CD14-positive monocyte (primary cell): ENCODE results near the gene HSD3B2. TPM values are rescaled to one million over a fixed set of nuclear protein-coding genes. Genes with fewer than 3 reads are reported as not detected.

Source experiments
- DNase-seq, 3 donors: peaks; one replicate each; pipeline ENCODE4 v3.0.0-alpha.2; 2011 to 2022
- H2AFZ ChIP-seq: 2 replicates; pipeline ENCODE4 v1.6.0; 2012; ENCODE audit warnings: mild to moderate bottlenecking, low read depth, low read length, inconsistent platforms; ENCODE audit not compliant: insufficient read depth, poor library complexity, severe bottlenecking
- H3K27ac ChIP-seq, 2 donors: 1 replicate in 1 of 2; 2 replicates in 1 of 2; pipeline ENCODE4 v1.5.1; 2012 to 2013; ENCODE audit warnings: low read length in 2 of 2, control low read depth in 1 of 2, inconsistent platforms in 1 of 2, low read depth in 1 of 2, mild to moderate bottlenecking in 1 of 2
- H3K27me3 ChIP-seq, 2 donors: one replicate each; pipeline versions ENCODE4 v1.6.0 to v1.6.1; 2011 to 2013; ENCODE audit warnings: low read length in 2 of 2; ENCODE audit not compliant: control insufficient read depth in 2 of 2, insufficient read depth in 2 of 2
- H3K36me3 ChIP-seq, 2 donors: replicated peaks in 1 of 2; 1 replicate in 1 of 2; 2 replicates in 1 of 2; pipeline versions ENCODE4 v1.5.1 to v1.6.1; 2012 to 2013; ENCODE audit warnings: low read length in 2 of 2, control low read depth in 1 of 2, inconsistent platforms in 1 of 2, mild to moderate bottlenecking in 1 of 2; ENCODE audit not compliant: insufficient read depth in 2 of 2, control insufficient read depth in 1 of 2
- H3K4me1 ChIP-seq, 2 donors: 1 replicate in 1 of 2; 2 replicates in 1 of 2; pipeline versions ENCODE4 v1.5.1 to v1.6.1; 2012 to 2013; ENCODE audit warnings: low read length in 2 of 2, control low read depth in 1 of 2, inconsistent platforms in 1 of 2, mild to moderate bottlenecking in 1 of 2, moderate library complexity in 1 of 2; ENCODE audit not compliant: insufficient read depth in 2 of 2, control insufficient read depth in 1 of 2
- H3K4me2 ChIP-seq: replicated peaks from 2 replicates; pipeline ENCODE3; 2012; ENCODE audit warnings: low read length, moderate library complexity, mild to moderate bottlenecking; ENCODE audit not compliant: poor library complexity, severe bottlenecking; ENCODE audit errors: extremely low read depth
- H3K4me3 ChIP-seq, 3 experiments: fragments of 200-600 bp in 1 of 3; sonication (generic) in 1 of 3; replicated peaks in 1 of 3; 1 replicate in 2 of 3; 2 replicates in 1 of 3; pipeline ENCODE4 v1.5.1; 2011 to 2013; ENCODE audit warnings: low read length in 3 of 3, mild to moderate bottlenecking in 3 of 3, control low read depth in 2 of 3, low read depth in 2 of 3, inconsistent platforms in 1 of 3, moderate library complexity in 1 of 3
- H3K79me2 ChIP-seq: 2 replicates; pipeline ENCODE4 v1.6.0; 2012; ENCODE audit warnings: mild to moderate bottlenecking, control low read depth, inconsistent platforms, low read length, moderate library complexity; ENCODE audit not compliant: insufficient read depth
- H3K9ac ChIP-seq: 2 replicates; pipeline ENCODE4 v1.6.0; 2017; ENCODE audit warnings: low read length, mild to moderate bottlenecking; ENCODE audit not compliant: insufficient read depth, poor library complexity, severe bottlenecking
- H3K9me3 ChIP-seq, 2 donors: replicated peaks in 1 of 2; 1 replicate in 1 of 2; 2 replicates in 1 of 2; pipeline versions ENCODE4 v1.5.1 to v1.6.1; 2012 to 2013; ENCODE audit warnings: low read length in 2 of 2, control low read depth in 1 of 2; ENCODE audit not compliant: control insufficient read depth in 1 of 2, insufficient read depth in 1 of 2
- H4K20me1 ChIP-seq: 2 replicates; pipeline ENCODE4 v1.6.0; 2012; ENCODE audit warnings: mild to moderate bottlenecking, low read length, control low read depth, moderate library complexity; ENCODE audit not compliant: insufficient read depth
- H3K27ac Mint-ChIP-seq, 7 donors: one replicate each; pipeline ENCODE4 v1.8.0; 2020; ENCODE audit warnings: mild to moderate bottlenecking in 7 of 7, mixed read lengths in 7 of 7, moderate library complexity in 6 of 7, inconsistent platforms in 2 of 7
- H3K27me3 Mint-ChIP-seq, 3 donors: one replicate each; pipeline ENCODE4 v1.8.0; 2021 to 2022; ENCODE audit warnings: low read depth in 3 of 3, mild to moderate bottlenecking in 3 of 3, mixed read lengths in 3 of 3, moderate library complexity in 3 of 3, inconsistent platforms in 1 of 3
- H3K36me3 Mint-ChIP-seq, 2 donors: one replicate each; pipeline ENCODE4 v1.8.0; 2020; ENCODE audit warnings: mixed read lengths in 2 of 2, inconsistent platforms in 1 of 2, mild to moderate bottlenecking in 1 of 2
- H3K4me1 Mint-ChIP-seq: one replicate; pipeline ENCODE4 v1.8.0; 2020; ENCODE audit warnings: mild to moderate bottlenecking, mixed read lengths
- H3K4me3 Mint-ChIP-seq, 2 donors: one replicate each; pipeline ENCODE4 v1.8.0; 2020; ENCODE audit warnings: mild to moderate bottlenecking in 2 of 2, mixed read lengths in 2 of 2, moderate library complexity in 1 of 2
- H3K9me3 Mint-ChIP-seq, 7 donors: one replicate each; pipeline ENCODE4 v1.8.0; 2020 to 2022; ENCODE audit warnings: mixed read lengths in 7 of 7, mild to moderate bottlenecking in 6 of 7, moderate library complexity in 6 of 7, inconsistent platforms in 2 of 7
- WGBS: methylation state at CpG from one replicate; pipeline ENCODE4 v1.1.5; 2013; ENCODE audit warnings: missing lambda C conversion rate; ENCODE audit not compliant: insufficient coverage; 5-methylcytosine and 5-hydroxymethylcytosine counted together
- intact Hi-C, 2 donors: fragments of 100-400 bp; cut with micrococcal nuclease; formaldehyde crosslinking; loops; one replicate each; pipeline versions ENCODE4 v1.15.0 to v1.15.1; 2023
- polyA plus RNA-seq, 3 donors: library from polyadenylated mRNA; depleted of rRNA in 1 of 3; unstranded in 2 of 3; stranded (reverse) in 1 of 3; fragments of 300-500 nt in 2 of 3; fragments of >200 nt in 1 of 3; fragmentation: Illumina TruSeq in 2 of 3; gene quantifications; 1 replicate in 2 of 3; 2 replicates in 1 of 3; pipeline ENCODE4 v1.2.3, GENCODE V29; 2012 to 2021
- TF ChIP-seq, protein P1 (sequence below): fragments of 200-600 bp; IDR thresholded peaks from one replicate; pipeline ENCODE4 v1.8.0; 2022; ENCODE audit warnings: antibody characterized with exemption, mild to moderate bottlenecking

The HSD3B2 gene
- polyA plus RNA-seq, 3 donors, result not detected

DNA sequence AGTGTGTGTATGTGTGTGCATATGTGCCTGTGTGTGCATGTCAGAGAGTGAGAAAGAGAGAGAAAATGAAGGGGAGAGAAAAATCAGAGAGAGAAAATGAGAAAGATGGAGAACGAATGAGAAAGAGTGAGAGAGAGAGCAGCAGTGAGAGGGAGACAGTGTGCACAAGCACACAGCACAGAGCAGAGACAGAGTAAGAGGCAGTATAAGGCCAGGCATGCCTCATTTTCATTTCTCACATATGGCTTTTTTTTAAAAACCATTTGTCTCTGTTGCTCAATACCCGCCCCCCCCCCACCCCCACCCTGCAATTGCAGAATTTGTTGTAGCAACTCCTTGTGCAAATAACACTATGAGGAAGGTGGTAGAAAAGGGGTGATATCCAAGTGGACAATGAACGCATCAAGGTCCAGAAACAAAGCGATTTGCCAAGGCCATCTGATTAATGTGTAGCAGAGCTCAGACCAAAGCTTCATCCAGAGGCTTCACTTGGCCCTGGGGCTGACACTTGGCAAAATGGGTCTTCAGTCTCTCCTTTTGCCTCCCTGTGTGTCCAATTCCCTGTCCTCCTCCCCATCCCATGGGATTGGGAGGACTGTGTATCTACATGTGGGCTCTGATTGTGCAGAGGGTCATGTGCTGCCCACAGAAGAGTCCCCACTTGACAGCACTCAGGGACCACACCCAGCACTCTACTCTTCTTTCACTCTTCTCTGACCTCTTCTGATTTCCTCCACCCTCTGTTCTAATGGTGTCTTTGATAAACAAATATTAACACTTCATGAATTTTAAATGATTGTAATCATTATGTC is 53.1 kb downstream of the HSD3B2 start:
- H4K20me1 ChIP-seq, result no peaks in the 10 kb centered on the region
- H2AFZ ChIP-seq, result no peak overlapping the region
- H3K36me3 ChIP-seq, result no peaks in the 10 kb centered on the region
- H3K79me2 ChIP-seq, result no peaks in the 10 kb centered on the region
- Mint-ChIP-seq H3K36me3 (no peaks in the 10 kb centered on the region), H3K4me1 (peaks cover 4% of the 10 kb centered on the region), H3K9me3 (peaks cover 0 to 3% (median 2%) of the 10 kb centered on the region in 7 donors), H3K4me3 (no peak overlapping the region), H3K27ac (no peak overlapping the region), H3K27me3 (peaks cover 0 to 5% (median 5%) of the 10 kb centered on the region in 3 donors)
- WGBS, result no CpG with 5 or more reads among the region's 4 CpGs
- H3K4me1 ChIP-seq, result no peaks in the 10 kb centered on the region
- DNase-seq, result no peak
- no peak overlapping the region for H3K4me3 ChIP-seq
- intact Hi-C loops, result no loop called here
- no peak overlapping the region for H3K27ac ChIP-seq
- H3K4me2 ChIP-seq, result no peak overlapping the region
- TF ChIP-seq, protein P1, sequence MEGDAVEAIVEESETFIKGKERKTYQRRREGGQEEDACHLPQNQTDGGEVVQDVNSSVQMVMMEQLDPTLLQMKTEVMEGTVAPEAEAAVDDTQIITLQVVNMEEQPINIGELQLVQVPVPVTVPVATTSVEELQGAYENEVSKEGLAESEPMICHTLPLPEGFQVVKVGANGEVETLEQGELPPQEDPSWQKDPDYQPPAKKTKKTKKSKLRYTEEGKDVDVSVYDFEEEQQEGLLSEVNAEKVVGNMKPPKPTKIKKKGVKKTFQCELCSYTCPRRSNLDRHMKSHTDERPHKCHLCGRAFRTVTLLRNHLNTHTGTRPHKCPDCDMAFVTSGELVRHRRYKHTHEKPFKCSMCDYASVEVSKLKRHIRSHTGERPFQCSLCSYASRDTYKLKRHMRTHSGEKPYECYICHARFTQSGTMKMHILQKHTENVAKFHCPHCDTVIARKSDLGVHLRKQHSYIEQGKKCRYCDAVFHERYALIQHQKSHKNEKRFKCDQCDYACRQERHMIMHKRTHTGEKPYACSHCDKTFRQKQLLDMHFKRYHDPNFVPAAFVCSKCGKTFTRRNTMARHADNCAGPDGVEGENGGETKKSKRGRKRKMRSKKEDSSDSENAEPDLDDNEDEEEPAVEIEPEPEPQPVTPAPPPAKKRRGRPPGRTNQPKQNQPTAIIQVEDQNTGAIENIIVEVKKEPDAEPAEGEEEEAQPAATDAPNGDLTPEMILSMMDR, result no peak
- no peaks in the 10 kb centered on the region for H3K9me3 ChIP-seq
- no peak overlapping the region for H3K9ac ChIP-seq
- no peaks in the 10 kb centered on the region for H3K27me3 ChIP-seq

DNA sequence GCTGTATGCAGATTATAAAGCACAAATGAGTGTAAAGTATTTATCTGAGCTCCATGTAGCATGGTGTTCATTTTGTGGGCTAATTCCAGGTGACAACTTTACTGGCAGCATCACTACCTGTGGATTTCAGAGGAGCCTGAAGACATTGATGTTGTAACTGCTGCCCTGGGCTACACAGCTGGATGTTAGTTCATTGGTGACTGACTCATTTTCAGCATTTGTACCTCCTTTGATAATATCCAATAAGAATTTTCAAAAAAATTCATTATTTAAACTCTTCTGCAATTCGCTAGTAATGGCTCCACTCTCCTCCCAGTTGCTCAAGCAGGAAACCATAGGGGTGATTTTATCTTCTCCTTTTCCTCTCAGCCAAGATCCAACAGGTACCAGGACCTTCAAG is 54.8 kb downstream of the HSD3B2 start:
- H3K4me1 ChIP-seq, result no peaks in the 10 kb centered on the region
- intact Hi-C loops, result no loop called here
- H3K36me3 ChIP-seq, result no peaks in the 10 kb centered on the region
- H3K4me2 ChIP-seq, result no peak overlapping the region
- Mint-ChIP-seq H3K4me1 (peaks cover 4% of the 10 kb centered on the region), H3K27ac (no peak overlapping the region), H3K4me3 (no peak overlapping the region), H3K27me3 (peaks cover 0 to 5% (median 5%) of the 10 kb centered on the region in 3 donors), H3K9me3 (peaks cover 0 to 3% (median 2%) of the 10 kb centered on the region in 7 donors), H3K36me3 (no peaks in the 10 kb centered on the region)
- no peak for DNase-seq
- H4K20me1 ChIP-seq, result no peaks in the 10 kb centered on the region
- no peak overlapping the region for H3K27ac ChIP-seq
- H3K79me2 ChIP-seq, result no peaks in the 10 kb centered on the region
- no peak overlapping the region for H2AFZ ChIP-seq
- no peaks in the 10 kb centered on the region for H3K9me3 ChIP-seq
- 88% methylated on average over 1 of the region's 1 CpG for WGBS
- no peak overlapping the region for H3K4me3 ChIP-seq
- TF ChIP-seq, protein P1, result no peak
- H3K27me3 ChIP-seq, result no peaks in the 10 kb centered on the region
- no peak overlapping the region for H3K9ac ChIP-seq
